ENCODE data around the gene GSAP. TPM values are rescaled to one million over a fixed set of nuclear protein-coding genes. Genes with fewer than 3 reads are reported as not detected.

GSAP gene
- total RNA-seq, 4 donors from 2014 or later, result 43.1 to 65.2 (median 52.4) TPM

DNA sequence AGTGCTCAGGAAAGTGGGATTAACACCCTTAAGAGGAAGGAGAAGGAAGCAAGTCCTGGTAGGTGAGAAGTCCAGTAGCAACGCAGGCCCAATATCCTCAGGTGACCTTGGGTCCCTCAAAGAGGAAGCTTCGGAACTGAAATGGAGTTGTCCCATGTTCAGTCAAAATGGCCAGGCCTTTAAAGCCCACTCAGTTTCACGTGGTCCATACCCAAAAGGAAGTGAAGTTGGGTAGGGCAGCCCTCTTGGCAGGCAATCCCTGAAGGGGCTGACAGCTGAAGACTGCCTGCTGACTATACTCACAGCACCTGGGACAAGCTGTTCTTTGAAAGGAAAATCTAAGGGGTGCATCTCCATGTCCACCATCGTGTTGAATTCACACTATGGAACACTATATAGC is 3.0 kb downstream of the GSAP start:
- no peak for TF ChIP-seq POLR2A (IDR thresholded peaks at IDR 0.05)
- TF ChIP-seq, protein P1, sequence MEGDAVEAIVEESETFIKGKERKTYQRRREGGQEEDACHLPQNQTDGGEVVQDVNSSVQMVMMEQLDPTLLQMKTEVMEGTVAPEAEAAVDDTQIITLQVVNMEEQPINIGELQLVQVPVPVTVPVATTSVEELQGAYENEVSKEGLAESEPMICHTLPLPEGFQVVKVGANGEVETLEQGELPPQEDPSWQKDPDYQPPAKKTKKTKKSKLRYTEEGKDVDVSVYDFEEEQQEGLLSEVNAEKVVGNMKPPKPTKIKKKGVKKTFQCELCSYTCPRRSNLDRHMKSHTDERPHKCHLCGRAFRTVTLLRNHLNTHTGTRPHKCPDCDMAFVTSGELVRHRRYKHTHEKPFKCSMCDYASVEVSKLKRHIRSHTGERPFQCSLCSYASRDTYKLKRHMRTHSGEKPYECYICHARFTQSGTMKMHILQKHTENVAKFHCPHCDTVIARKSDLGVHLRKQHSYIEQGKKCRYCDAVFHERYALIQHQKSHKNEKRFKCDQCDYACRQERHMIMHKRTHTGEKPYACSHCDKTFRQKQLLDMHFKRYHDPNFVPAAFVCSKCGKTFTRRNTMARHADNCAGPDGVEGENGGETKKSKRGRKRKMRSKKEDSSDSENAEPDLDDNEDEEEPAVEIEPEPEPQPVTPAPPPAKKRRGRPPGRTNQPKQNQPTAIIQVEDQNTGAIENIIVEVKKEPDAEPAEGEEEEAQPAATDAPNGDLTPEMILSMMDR (IDR thresholded peaks at IDR 0.05), result no peak

GRCh38 chr7:77409739-77410547 is 6.2 kb downstream of the GSAP start:
- Histone ChIP-seq H3K4me3 (replicated peaks in 1 of 3) (no peak overlapping the region), H3K9me3 (no peaks in the 10 kb centered on the region), H3K4me1 (peaks cover 16% of the 10 kb centered on the region in 2 donors), H3K27me3 (no peaks in the 10 kb centered on the region), H3K27ac (peak overlapping the region in 2 of 3 donors; percentile 3 to 26), H3K36me3 (no peaks in the 10 kb centered on the region)
- TF ChIP-seq, protein P1 (IDR thresholded peaks at IDR 0.05), result no peak
- no peak for TF ChIP-seq POLR2A (IDR thresholded peaks at IDR 0.05)
- 86 to 91% methylated on average over 5 of the region's 5 CpGs for WGBS, 2 donors
- intact Hi-C loops (cut with DNase I), result no loop called here
- DNase-seq, result no peak

More for the DNA sequence above, 3.0 kb downstream of the GSAP start:
- intact Hi-C loops (cut with DNase I), result no loop called here
- no peak for DNase-seq
- H3K27ac ChIP-seq, result peak overlapping the region in 1 of 3 donors; percentile 69
- H3K36me3 ChIP-seq, result no peaks in the 10 kb centered on the region
- H3K27me3 ChIP-seq, result no peaks in the 10 kb centered on the region
- H3K4me1 ChIP-seq, result peaks cover 26 to 29% of the 10 kb centered on the region in 2 donors
- no peak overlapping the region for H3K4me3 ChIP-seq (replicated peaks in 1 of 3)
- H3K9me3 ChIP-seq, result no peaks in the 10 kb centered on the region
- 71 to 74% methylated on average over 4 of the region's 4 CpGs for WGBS, 2 donors

- intact Hi-C loops (cut with DNase I), result no loop called here
Observed at GRCh38 chr7:77409005-77409738, 7.0 kb downstream of the GSAP start.

DNA sequence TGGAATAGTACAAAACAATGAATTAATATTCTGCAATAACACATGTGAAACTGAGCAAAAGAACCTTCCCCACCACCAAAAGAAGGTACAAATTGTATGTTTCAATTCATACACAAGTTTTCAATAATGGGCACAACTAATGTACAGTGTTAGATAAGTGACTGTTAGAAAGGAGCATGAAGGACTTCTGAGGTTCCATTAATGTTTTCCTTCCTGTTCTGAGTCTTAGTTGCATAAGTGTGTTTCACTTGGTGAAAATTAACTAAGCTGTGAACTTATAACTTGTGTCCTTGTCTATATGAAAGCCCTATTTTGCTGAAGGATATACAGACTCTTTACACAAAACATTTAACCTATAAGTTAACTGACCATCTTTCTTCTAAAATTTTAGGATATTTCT is 8.2 kb downstream of the GSAP start:
- Histone ChIP-seq H3K27me3 (no peaks in the 10 kb centered on the region), H3K4me1 (peaks cover 7 to 23% of the 10 kb centered on the region in 2 donors), H3K9me3 (no peaks in the 10 kb centered on the region), H3K27ac (no peak overlapping the region), H3K4me3 (replicated peaks in 1 of 3) (no peak overlapping the region), H3K36me3 (no peaks in the 10 kb centered on the region)
- TF ChIP-seq, protein P1 (IDR thresholded peaks at IDR 0.05), result no peak
- no peak for TF ChIP-seq POLR2A (IDR thresholded peaks at IDR 0.05)
- no peak for DNase-seq
- intact Hi-C loops (cut with DNase I), result no loop called here

More at GRCh38 chr7:77409005-77409738, 7.0 kb downstream of the GSAP start:
- no peak for DNase-seq
- Histone ChIP-seq H3K4me3 (replicated peaks in 1 of 3) (no peak overlapping the region), H3K27me3 (no peaks in the 10 kb centered on the region), H3K4me1 (peaks cover 11 to 20% of the 10 kb centered on the region in 2 donors), H3K27ac (peak overlapping the region in 1 of 3 donors; percentile 26), H3K36me3 (no peaks in the 10 kb centered on the region), H3K9me3 (no peaks in the 10 kb centered on the region)
- 78 to 91% methylated on average over 7 of the region's 7 CpGs for WGBS, 2 donors
- TF ChIP-seq, protein P1 (IDR thresholded peaks at IDR 0.05), result no peak
- no peak for TF ChIP-seq POLR2A (IDR thresholded peaks at IDR 0.05)

DNA sequence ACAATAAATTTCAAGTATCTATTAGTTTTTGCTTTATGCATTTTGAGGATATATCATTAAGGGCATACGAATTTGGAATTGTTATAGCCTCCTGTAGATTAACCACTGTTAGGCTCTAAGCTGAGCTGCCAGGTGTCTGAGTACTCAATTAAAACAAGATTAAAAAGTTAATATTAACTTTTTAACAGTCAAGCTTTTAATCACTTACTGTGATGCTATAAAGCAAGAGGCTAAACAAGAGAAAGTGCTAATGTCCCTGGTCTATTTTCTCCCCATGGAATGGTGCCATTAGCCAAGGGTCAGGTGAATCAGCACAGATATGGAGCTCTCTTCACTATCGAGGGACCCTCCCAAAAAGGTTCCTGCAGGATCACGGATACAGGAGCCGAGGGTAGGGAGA is 9.7 kb downstream of the GSAP start:
- WGBS, 2 donors, result 92 to 93% methylated on average over 4 of the region's 4 CpGs
- H3K36me3 ChIP-seq, result no peaks in the 10 kb centered on the region
- TF ChIP-seq POLR2A (IDR thresholded peaks at IDR 0.05), result no peak
- TF ChIP-seq, protein P1 (IDR thresholded peaks at IDR 0.05), result no peak
- H3K27ac ChIP-seq, result no peak overlapping the region
- H3K27me3 ChIP-seq, result no peaks in the 10 kb centered on the region
- DNase-seq, result no peak
- H3K9me3 ChIP-seq, result no peaks in the 10 kb centered on the region
- H3K4me3 ChIP-seq (replicated peaks in 1 of 3), result no peak overlapping the region
- intact Hi-C loops (cut with DNase I), result no loop called here
- peaks cover 7 to 23% of the 10 kb centered on the region in 2 donors for H3K4me1 ChIP-seq

All from thyroid gland (tissue), 4 donors.